T-helper 2 cell treated with Interferon-gamma antibody and Interleukin-4, amounts not matched to agents 100 ng/mL and 5 ng/mL, for 36 hours (primary cell): Measurements from ENCODE around the gene CSPG4. TPM values are rescaled to one million over a fixed set of nuclear protein-coding genes. Genes with fewer than 3 reads are reported as not detected.
"Not testable (repeated sequence)": the region's sequence is repeated elsewhere in the genome, so short reads cannot be mapped to it uniquely, and the experiment has no call there.

Experiments used
- intact Hi-C: fragments of 100-400 bp; cut with micrococcal nuclease; formaldehyde crosslinking; loops from one replicate; pipeline ENCODE4 v1.15.1; 2023
- total RNA-seq: library from RNA; stranded (reverse); gene quantifications from 2 replicates; pipeline ENCODE4 v1.2.3, GENCODE V29; 2022

The CSPG4 gene
- total RNA-seq, 1 donor from 2014 or later = not detected

- intact Hi-C loops = not testable (repeated sequence)
These were observed 19.6 kb downstream of the CSPG4 start for GRCh38 chr15:75693028-75693427.

DNA sequence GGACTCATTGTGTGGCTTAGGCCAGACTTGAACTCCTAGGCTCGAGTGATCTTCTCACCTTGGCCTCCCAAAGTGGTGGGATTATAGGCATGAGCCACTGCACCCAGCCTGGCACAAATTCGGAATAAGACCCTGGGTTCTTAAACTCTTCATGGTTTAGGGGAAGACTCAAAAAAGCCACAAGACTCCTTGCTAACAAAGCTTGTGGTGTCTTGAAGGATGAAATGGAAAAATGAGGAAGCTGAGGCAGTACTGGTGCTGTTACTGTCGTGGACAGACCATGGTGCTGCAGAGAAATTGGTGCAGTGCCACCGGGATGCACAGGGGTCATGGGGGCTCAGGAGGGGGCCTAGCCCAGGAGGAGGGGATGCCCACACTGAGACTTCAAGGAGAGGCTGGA lies 20.3 kb downstream of the CSPG4 start:
- intact Hi-C loops = not testable (repeated sequence)

GRCh38 chr15:75689429-75689828 lies 23.2 kb downstream of the CSPG4 start:
- intact Hi-C loops = not testable (repeated sequence)

DNA sequence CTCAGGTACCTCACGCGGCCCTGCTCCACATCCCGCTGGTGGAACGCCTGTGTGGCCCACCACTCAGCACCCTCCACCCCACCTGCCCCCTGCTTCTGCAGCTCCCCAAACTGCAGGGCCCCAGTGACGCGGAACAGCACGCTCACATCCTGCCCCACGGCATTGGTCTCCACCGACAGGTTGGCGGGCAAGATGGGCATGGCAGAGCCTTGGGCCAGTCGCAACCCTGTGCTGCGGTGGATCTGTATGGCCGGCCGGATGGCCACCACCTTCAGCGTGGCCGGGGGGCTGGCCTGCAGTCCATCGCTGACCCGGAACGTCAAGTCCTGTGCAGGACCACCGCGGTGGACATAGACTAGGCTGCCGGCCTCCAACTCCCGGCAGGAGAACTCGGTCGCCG lies 23.8 kb downstream of the CSPG4 start:
- intact Hi-C loops = no loop called here

DNA sequence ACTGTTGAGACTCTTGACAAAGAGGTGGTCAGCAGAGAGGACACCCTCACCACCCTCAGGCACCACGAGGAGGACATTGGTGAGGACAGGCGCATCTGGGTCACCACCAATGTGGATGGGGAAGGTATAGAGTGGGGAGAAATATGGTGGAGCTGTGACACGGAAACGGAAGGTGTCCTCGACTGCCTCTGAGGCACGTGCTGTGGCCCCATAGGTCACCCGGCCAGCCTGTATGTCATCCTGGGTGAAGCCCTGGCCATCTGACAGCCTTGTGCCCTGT lies 24.4 kb downstream of the CSPG4 start:
- intact Hi-C loops = no loop called here

- intact Hi-C loops = no loop called here
These were observed 25.0 kb downstream of the CSPG4 start for GRCh38 chr15:75687486-75688277.

DNA sequence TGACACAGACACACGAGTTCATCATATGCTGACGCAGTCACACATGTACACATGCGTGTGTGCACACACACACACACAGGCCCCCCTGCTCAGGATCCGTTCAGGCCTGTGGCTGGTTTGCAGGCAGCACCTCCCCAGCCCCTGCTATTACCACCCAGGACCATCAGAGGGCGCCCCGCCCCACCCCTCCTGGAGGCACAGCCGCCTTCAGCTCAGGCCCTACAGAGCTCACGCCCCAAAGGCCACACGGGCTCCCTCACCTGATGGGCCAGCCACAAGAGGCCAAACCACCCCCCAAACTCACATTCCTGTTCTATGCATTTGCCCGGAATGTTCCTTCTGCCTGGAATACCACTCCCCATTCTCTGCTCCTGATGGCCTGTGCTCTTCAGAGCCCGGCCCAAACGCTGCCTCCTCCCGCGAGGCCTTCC lies 26.4 kb downstream of the CSPG4 start:
- intact Hi-C loops = loop anchor here (1.0 kb wide), 1 partner anchor 116 kb away; no protein-coding TSS in a partner anchor

GRCh38 chr15:75685195-75685594 lies 27.5 kb downstream of the CSPG4 start:
- intact Hi-C loops = no loop called here

GRCh38 chr15:75684648-75685047 lies 28.0 kb downstream of the CSPG4 start:
- intact Hi-C loops = no loop called here

DNA sequence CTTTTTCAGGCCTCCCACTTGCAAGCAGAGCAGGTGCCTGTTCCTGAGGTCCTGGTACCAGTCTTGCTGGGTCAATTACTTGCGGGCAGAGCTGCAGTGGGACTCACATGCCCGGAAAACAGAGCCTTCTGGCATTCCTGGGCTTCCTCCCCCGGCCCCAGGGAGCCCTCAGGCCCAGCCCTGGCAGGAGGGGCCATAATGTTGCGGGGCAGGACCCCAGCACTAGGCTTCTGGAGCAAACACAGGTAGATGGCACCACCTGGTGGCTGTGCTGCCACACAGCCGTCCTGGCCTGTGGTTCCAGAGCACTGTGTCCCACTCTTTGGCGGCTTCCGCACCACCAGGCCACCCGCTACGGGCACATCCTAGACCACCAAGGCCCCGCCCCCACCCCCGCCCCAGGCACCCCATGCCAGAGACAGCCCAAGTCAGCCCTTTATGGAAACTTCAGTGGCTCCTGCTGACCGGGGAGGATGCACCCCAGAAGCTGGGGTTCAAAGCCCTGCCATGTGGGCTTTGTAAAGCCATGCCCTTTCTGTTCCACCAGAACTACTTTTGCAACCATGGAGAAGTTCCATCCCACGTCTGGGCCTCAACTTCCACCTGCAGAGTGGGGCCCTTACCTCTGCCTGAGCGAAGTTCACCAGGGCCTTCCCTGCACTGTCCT lies 28.9 kb downstream of the CSPG4 start:
- intact Hi-C loops = loop anchor here (1.0 kb wide), 2 partner anchors 174 to 315 kb away; partner anchors contain the start of gene MAN2C1

DNA sequence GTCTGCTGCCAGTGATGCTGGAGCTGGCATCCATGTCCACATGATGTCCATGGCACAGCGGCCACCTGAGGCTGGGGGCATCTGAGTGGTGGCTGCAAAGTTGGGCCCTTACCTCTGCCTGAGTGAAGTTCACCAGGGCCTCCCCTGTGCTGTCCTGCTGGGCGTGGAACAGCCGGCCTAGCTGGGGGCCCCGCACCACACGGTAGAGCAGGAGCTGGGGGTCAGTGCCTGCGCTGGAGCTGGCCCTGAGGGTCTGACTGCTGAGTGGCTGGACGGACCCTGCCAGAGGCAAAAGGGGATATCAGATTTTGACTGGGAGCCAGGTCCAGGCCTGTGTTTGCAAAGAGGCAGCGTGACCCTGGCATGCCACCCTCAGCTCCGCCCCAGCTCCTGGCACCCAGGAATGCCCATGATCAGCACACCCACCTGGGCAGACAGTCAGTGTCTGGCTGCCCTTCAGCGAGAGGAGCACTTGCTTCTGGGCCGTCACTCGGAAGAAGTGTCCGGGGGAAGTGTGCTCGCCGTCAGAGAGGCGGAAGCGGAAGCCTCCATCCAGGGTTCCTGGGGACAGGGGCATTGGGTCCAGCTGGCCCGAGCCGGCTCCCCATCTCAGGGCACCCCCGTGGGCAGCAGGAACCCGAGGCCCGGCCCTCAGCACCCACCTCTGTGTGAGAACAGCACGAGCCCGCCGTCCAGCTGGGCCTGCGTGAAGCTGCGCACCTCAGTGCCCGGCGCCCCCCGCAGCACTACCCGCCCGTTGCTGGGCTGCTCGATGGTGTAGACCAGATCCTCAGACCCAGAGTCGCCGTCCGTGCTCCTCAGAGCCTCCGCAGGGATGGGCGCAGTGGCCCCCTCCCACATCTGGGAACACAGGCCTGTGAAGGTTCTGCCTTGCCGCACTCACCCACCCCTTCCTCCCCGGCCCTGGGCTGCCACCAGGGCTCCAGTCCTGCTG lies 30.2 kb downstream of the CSPG4 start:
- intact Hi-C loops = loop anchor here (1.0 kb wide), 2 partner anchors 173 to 314 kb away; partner anchors contain the start of gene MAN2C1

DNA sequence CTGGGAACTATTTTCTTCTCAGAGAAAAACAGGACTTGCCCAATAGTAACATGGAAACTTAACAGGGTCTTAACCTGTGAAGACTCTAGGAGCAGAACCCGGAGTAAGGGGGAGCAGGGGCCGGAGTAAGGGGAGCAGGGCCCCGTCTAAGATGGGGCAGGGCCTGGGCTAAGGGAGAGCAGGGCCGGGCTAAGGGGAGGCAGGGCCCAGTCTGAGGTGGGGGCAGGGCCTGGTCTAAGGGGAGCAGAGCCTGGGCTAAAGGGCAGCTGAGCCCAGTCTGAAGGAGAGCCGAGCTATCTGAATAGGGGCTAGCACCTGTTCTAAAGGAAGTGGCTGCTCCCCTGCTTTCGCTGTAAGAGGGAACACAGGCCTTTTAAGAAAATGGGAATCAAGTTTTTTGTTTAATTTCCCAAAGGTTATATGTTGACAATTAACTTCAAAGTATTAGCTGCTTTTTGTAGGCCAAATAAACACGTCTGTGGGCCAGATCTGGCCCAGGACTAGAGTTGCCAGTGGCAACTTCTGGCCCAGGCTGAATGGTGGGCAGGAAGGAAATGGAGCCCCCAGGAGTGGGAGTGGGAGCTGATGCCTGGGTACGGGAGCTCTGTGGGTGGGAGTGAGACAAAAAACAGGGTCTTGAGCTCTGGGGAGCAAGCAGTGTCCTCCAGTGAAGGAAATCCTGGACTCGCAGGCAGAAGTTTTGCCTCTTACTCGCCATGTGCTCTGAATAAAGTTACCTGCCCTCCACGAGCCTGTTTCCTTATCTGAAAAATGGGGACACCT lies 32.5 kb downstream of the CSPG4 start:
- intact Hi-C loops = no loop called here

DNA sequence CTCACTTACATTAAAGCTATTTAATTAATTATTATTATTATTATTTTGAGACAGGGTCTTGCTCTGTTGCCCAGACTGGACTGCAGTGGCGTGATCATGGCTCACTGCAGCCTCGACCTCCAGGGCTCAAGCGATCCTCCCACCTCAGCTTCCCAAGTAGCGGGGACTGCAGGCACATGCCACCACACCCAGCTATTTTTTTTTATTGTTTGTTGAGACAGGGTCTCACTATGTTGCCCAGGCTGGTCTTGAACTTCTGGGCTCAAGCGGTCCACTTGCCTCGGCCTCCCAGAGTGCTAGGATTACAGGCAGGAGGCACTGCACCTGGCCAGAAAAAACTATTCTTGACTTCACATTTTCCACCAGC lies 34.3 kb downstream of the CSPG4 start:
- intact Hi-C loops = not testable (repeated sequence)

- intact Hi-C loops = no loop called here
These were observed 35.0 kb downstream of the CSPG4 start for GRCh38 chr15:75677465-75678323.

DNA sequence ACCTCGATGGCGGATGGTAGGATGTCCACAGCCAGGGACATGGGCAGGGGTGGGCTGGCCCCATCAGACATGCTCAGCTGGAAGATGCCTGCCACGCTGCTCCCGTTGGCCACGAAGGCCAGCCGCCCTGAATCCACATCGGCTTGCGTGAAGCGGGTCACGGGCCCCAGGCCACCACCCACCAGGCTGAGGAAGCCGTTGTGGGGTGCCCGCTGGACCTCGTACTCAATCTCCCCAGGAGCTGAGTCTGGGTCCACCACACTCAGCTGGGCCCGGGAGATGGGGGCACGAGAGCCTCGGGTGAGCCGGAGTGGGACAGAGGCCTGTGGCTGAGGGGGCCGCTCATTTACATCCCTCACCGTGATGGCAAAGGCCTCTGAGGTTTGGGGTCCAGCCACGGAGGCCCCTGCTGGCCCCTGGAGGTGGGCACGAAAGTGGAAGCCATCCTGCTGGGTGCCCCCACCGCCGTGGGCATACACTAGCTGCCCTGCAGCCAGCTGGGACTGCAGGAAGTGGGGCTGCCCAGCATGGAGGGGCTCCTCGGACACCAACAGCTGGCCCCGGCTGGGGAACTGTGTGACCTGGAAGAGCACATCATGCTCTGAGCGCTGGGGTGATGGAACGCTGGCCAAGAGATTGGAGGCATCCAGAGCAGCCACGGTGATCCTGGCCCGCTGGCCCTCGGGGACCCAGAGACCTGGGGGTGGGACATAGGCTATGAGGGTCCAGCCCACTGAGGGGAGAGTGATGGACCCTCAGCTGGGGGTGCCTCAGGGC lies 35.8 kb downstream of the CSPG4 start:
- intact Hi-C loops = no loop called here

- intact Hi-C loops = no loop called here
These were observed 36.9 kb downstream of the CSPG4 start for GRCh38 chr15:75675579-75676404.

DNA sequence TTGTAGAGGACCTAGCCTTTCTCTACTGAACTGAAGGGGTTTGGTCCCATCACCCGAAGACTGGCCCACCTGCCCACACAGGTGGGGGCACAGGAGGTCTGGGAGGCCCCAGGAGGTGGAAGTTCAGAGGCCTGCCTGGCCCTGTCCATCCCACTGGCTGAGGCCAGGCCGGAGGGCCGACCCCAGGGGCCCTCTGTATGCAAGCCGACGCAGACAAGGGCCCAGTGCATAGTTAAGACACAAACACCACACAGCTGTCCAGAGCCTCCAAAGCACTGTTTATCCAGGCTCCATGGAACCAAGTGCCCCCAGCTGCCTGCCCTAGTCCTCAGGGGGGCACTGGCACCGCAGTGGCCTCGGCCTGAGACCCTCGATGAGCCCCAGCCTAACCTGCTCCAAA lies 38.3 kb downstream of the CSPG4 start:
- intact Hi-C loops = no loop called here
